RWPE2 (cell line): ENCODE data around the gene PIK3CB.
"Not testable (repeated sequence)": the region's sequence is repeated elsewhere in the genome, so short reads cannot be mapped to it uniquely, and the experiment has no call there.

Experiments used
- ATAC-seq: fragments of 200-7000 bp; cut with Tn5 transposase; 3 replicates; pipeline ENCODE4 v1.9.1; 2021; ENCODE audit warnings: low read depth
- DNase-seq: peaks from one replicate; pipeline ENCODE4 v3.0.0-alpha.2; 2020; ENCODE audit warnings: low spot score
- H3K27ac ChIP-seq: fragments of 450-650 bp; 2 replicates; pipeline ENCODE4 v1.5.1; 2017; ENCODE audit warnings: mild to moderate bottlenecking; ENCODE audit not compliant: poor library complexity, severe bottlenecking
- H3K27me3 ChIP-seq: fragments of 250-450 bp; sonication (Bioruptor Pico); 2 replicates; pipeline ENCODE4 v1.5.1; 2021; ENCODE audit warnings: mild to moderate bottlenecking, moderate library complexity; ENCODE audit not compliant: insufficient read depth, poor library complexity, severe bottlenecking
- H3K36me3 ChIP-seq: fragments of 250-450 bp; sonication (Bioruptor Pico); 2 replicates; pipeline ENCODE4 v1.5.1; 2020; ENCODE audit warnings: low read depth, mild to moderate bottlenecking, moderate library complexity
- H3K4me1 ChIP-seq: fragments of 250-450 bp; sonication (Bioruptor Pico); 2 replicates; pipeline ENCODE4 v1.5.1; 2021; ENCODE audit warnings: mild to moderate bottlenecking, moderate library complexity; ENCODE audit not compliant: insufficient read depth, poor library complexity, severe bottlenecking
- H3K4me3 ChIP-seq: fragments of 250-450 bp; sonication (Bioruptor Pico); 2 replicates; pipeline ENCODE4 v1.5.1; 2021; ENCODE audit warnings: mild to moderate bottlenecking, moderate library complexity; ENCODE audit not compliant: severe bottlenecking
- H3K9me3 ChIP-seq: fragments of 250-450 bp; sonication (Bioruptor Pico); 2 replicates; pipeline ENCODE4 v1.5.1; 2021; ENCODE audit warnings: mild to moderate bottlenecking, moderate library complexity; ENCODE audit not compliant: severe bottlenecking
- CTCF ChIP-seq: fragments of 450-650 bp; IDR thresholded peaks from one replicate; pipeline ENCODE4 v1.5.1; 2017; ENCODE audit warnings: mild to moderate bottlenecking, moderate library complexity; ENCODE audit not compliant: poor library complexity, severe bottlenecking

The PIK3CB gene

GRCh38 chr3:138732456-138732855 lies 102.3 kb downstream of the PIK3CB start:
- Histone ChIP-seq H3K27ac (no peak overlapping the region), H3K4me1 (no peaks in the 10 kb centered on the region), H3K4me3 (no peak overlapping the region), H3K9me3 (no peaks in the 10 kb centered on the region), H3K36me3 (peaks cover 21% of the 10 kb centered on the region), H3K27me3 (no peaks in the 10 kb centered on the region)
- no peak for ATAC-seq
- TF ChIP-seq CTCF: no peak
- DNase-seq: no peak

GRCh38 chr3:138726946-138727730 lies 107.6 kb downstream of the PIK3CB start:
- H3K9me3 ChIP-seq: no peaks in the 10 kb centered on the region
- DNase-seq (no peak), ATAC-seq (no peak)
- no peak for TF ChIP-seq CTCF
- H3K27ac ChIP-seq: no peak overlapping the region
- no peaks in the 10 kb centered on the region for H3K27me3 ChIP-seq
- no peaks in the 10 kb centered on the region for H3K36me3 ChIP-seq
- H3K4me1 ChIP-seq: peaks cover 4% of the 10 kb centered on the region
- H3K4me3 ChIP-seq: no peak overlapping the region

GRCh38 chr3:138726042-138726441 lies 108.7 kb downstream of the PIK3CB start:
- H3K4me1 ChIP-seq, H3K9me3 ChIP-seq, H3K27ac ChIP-seq, H3K27me3 ChIP-seq, H3K36me3 ChIP-seq, H3K4me3 ChIP-seq, ATAC-seq, DNase-seq: not testable (repeated sequence)

- DNase-seq (no peak), ATAC-seq (no peak)
- no peaks in the 10 kb centered on the region for H3K36me3 ChIP-seq
- no peak overlapping the region for H3K27ac ChIP-seq
- no peaks in the 10 kb centered on the region for H3K27me3 ChIP-seq
- no peaks in the 10 kb centered on the region for H3K9me3 ChIP-seq
- H3K4me3 ChIP-seq: no peak overlapping the region
- no peak for TF ChIP-seq CTCF
- H3K4me1 ChIP-seq: peaks cover 4% of the 10 kb centered on the region
Observed at GRCh38 chr3:138725116-138725515, 109.6 kb downstream of the PIK3CB start.

- DNase-seq (no peak), ATAC-seq (no peak)
- Histone ChIP-seq H3K27ac (no peak overlapping the region), H3K4me3 (no peak overlapping the region), H3K27me3 (no peaks in the 10 kb centered on the region), H3K4me1 (peaks cover 4% of the 10 kb centered on the region), H3K36me3 (no peaks in the 10 kb centered on the region), H3K9me3 (no peaks in the 10 kb centered on the region)
- no peak for TF ChIP-seq CTCF
Observed at GRCh38 chr3:138724443-138724842, 110.3 kb downstream of the PIK3CB start.
